22Rv1 (cell line): ENCODE results near the gene CEL.

Source experiments
- ZFX ChIP-seq: fragments of 450-650 bp; IDR thresholded peaks from 2 replicates; pipeline ENCODE4 v1.6.1; 2017; ENCODE audit warnings: antibody characterized with exemption, borderline replicate concordance
- TF ChIP-seq, protein P1 (sequence below): fragments of 450-650 bp; IDR thresholded peaks from 2 replicates; pipeline ENCODE4 v1.5.1; 2017; ENCODE audit warnings: mild to moderate bottlenecking

DNA sequence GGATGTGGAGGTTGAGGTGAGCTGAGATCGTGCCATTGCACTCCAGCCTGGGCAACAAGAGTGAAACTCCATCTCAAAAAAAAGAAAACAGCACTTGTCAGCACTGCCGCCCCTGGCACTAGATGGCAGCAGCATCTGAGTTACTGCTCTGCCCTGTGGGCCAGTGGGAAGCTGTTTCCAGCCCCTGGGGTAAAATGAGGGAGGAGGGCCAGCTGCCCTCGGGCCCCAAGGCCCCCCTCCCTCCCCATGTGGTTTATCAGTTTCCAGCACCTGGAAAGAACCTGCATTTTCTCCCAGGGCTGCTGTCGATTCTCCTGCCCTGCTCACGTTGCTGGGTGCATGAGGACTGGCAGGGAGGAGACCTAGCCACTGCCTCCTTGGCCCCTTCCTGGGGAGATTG lies 13.2 kb upstream of the CEL start:
- TF ChIP-seq, protein P1, sequence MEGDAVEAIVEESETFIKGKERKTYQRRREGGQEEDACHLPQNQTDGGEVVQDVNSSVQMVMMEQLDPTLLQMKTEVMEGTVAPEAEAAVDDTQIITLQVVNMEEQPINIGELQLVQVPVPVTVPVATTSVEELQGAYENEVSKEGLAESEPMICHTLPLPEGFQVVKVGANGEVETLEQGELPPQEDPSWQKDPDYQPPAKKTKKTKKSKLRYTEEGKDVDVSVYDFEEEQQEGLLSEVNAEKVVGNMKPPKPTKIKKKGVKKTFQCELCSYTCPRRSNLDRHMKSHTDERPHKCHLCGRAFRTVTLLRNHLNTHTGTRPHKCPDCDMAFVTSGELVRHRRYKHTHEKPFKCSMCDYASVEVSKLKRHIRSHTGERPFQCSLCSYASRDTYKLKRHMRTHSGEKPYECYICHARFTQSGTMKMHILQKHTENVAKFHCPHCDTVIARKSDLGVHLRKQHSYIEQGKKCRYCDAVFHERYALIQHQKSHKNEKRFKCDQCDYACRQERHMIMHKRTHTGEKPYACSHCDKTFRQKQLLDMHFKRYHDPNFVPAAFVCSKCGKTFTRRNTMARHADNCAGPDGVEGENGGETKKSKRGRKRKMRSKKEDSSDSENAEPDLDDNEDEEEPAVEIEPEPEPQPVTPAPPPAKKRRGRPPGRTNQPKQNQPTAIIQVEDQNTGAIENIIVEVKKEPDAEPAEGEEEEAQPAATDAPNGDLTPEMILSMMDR = peak; percentile 46
- TF ChIP-seq ZFX = no peak
